LNCaP clone FGC (cell line): Measurements from ENCODE around the gene RAX2.

Experiments used
- DNase-seq: peaks from one replicate; pipeline ENCODE4 v3.0.0-alpha.2; 2011; ENCODE audit warnings: low read depth
- H3K4me3 ChIP-seq: 2 replicates; pipeline ENCODE4 v1.5.1; 2011; ENCODE audit warnings: mild to moderate bottlenecking, low read depth, low read length, control low read depth
- TF ChIP-seq, protein P1 (sequence below): IDR thresholded peaks from 2 replicates; pipeline ENCODE4 v1.5.1; 2012; ENCODE audit warnings: mild to moderate bottlenecking; ENCODE audit not compliant: control insufficient read depth, insufficient read depth; ENCODE audit errors: extremely low read depth

RAX2 gene

DNA sequence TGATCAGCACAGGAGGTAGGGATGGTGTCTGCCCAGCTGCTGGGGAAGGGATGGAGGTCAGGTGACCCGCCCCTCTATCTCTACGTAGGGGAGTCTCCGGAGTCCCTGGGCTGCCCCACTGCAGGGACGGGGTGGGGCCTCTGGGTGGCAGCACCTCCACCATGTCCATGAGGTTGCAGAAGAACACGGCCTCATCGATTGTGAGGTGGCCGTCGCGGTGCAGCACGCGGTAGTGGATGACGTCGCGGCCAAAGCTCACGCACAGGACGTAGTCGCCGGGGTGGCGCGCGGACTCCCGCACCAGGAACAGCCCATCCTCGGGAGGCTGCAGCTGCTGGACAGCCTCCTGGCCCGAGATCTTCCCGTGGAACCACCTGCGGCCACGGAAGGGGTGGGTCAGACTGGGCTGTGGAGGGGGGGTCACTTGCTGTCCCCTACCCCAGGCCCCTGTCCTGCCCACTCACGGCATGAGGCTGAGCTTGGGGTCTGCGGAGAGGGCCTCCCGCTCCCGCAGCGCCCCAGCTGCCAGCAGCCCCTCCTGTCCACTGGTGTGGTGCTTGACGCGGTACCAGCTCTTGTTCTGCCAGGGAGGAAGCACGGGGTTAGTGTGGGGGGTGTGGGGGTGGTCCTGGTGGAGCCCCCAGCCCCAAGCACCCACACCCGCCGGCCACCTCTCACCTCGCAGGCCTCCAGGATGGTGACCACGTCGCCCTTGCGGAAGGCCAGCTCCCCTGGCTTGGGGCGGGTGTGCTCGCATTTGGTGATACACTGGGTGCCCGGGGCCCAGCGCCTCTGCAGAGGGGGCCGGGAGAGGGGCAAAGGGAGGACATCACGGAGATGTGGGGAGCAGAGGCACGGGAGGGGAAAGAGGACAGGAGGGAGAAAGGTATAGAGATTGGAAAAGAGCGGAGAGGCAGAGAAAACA is 11.9 kb upstream of the RAX2 start:
- no peak for DNase-seq
- TF ChIP-seq, protein P1, sequence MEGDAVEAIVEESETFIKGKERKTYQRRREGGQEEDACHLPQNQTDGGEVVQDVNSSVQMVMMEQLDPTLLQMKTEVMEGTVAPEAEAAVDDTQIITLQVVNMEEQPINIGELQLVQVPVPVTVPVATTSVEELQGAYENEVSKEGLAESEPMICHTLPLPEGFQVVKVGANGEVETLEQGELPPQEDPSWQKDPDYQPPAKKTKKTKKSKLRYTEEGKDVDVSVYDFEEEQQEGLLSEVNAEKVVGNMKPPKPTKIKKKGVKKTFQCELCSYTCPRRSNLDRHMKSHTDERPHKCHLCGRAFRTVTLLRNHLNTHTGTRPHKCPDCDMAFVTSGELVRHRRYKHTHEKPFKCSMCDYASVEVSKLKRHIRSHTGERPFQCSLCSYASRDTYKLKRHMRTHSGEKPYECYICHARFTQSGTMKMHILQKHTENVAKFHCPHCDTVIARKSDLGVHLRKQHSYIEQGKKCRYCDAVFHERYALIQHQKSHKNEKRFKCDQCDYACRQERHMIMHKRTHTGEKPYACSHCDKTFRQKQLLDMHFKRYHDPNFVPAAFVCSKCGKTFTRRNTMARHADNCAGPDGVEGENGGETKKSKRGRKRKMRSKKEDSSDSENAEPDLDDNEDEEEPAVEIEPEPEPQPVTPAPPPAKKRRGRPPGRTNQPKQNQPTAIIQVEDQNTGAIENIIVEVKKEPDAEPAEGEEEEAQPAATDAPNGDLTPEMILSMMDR = peak; percentile 24; the same call in 1 of the 2 replicates
- no peak overlapping the region for H3K4me3 ChIP-seq

DNA sequence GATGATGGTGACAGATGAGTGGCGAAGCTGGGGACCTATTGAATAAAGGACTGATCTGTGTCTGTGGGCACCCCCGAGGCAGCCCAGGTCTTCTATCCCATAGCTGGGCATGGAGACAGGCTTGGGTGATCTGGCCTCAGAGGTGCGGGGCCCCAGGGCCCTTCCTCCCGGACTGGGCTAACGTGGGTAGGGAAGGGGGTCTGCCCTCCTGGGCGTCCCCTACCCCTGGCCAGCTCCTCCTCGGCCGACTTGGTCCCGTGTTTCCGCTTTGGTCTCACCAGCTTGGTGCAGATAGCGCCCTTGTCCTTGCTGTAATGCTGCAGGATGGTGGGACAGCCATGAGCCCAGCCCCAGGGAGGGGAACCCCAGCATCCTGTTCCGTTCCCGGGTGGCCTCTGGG is 10.9 kb upstream of the RAX2 start:
- H3K4me3 ChIP-seq = no peak overlapping the region
- TF ChIP-seq, protein P1 = no peak
- DNase-seq = no peak

DNA sequence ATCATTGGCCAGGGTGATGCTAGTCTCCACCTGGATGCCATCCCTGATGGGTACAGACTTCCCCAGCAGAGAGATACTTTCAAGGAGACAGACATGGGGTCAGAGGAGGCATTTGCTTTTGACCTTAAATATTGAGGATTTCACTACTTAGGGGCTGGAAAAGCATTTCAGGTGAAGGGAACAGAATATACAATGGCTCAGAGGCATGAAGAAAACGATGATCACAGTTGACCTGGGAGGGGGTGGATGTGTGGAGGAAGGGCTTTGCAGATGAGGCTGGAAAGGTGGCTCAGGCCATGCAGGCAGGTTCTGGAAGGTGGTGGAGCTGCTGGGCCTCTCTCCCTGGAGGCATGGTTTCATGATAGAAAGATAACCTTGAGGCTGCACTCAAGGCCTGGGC is 10.3 kb upstream of the RAX2 start:
- H3K4me3 ChIP-seq = no peak overlapping the region
- DNase-seq = no peak
- TF ChIP-seq, protein P1 = no peak

DNA sequence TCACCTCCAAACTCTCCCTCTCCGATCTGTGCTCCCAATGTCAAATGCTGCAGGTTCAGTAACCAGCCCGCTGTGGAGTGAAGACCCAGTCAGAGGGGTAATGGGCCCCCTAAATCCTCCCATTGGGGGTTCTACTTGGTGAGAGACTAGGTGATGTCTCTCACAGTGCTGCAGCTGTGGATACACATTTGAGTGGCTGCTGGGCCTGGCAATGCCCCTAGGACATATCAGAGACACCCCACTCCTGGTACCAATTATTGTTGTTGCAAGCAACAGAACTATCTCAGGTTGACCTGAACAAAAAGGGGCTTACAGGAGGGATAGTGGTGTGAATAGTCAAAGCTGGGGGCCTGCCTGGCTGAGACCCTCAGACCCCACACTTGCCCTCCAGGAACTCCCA is 9.6 kb upstream of the RAX2 start:
- no peak overlapping the region for H3K4me3 ChIP-seq
- TF ChIP-seq, protein P1 = no peak
- no peak for DNase-seq

DNA sequence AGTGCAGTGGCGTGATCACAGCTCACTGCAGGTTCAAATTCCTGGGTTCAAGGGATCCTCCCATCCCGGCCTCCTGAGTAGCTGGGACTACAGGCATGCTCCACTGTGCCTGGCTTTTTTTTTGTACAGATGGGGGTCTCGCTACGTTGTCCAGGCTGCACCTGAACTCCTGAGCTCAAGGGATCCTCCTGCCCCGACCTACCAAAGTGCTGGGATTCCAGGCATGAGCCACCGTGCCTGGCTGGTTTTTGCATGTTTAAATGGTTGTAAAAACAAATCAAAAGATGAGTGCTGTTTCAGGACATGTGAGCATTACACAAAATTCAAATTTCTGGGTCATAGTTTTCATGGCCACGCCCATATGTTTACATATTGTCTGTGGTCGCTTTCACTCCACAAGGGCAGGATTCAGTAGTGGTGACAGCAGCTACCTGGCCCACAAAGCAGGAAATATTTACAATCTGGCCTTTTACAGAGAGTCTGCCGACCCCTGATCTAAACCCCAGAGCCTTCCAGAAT is 8.8 kb upstream of the RAX2 start:
- DNase-seq = no peak
- TF ChIP-seq, protein P1 = no peak
- H3K4me3 ChIP-seq = no peak overlapping the region

DNA sequence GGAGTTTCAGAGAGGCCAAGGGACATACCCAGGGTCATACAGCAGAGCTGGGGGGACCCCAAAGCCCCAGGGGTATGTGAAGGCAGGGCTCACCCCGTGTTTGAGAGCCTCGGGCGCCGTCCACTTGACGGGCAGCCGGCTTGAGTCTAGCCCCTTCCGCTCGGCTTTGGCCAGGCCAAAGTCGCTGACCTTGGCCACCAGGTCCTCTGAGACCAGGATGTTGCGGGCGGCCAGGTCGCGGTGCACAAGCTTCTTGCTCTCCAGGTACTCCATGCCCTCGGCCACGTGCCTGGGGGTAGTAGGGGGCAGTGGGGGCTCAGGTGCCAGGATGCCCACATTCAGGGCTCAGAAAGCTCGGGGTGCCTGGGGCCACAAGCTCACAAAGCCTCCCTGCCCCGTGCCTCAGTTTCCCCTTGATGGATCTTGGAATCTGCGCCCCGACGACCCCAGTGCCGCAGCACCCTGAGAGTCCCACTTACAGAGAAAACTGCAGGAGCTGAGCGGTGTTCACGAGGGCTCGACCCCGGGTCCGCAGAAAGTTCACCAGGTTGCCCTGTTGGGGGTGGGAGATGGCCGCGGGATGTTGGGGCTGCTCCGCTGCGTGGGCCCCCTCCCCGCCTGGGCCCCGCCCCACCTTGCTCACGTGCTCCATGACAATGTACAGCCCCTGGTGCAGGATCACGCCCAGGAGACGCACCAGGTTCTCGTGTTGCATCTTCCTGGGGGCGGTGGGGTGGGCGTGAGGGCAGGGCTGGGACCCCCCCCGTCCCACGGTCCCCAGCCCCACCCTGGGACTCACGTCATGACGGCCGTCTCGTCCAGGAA is 7.1 kb upstream of the RAX2 start:
- no peak for DNase-seq
- no peak overlapping the region for H3K4me3 ChIP-seq
- TF ChIP-seq, protein P1 = no peak
